T follicular helper cell (primary cell): ENCODE results near the gene CEP72.

Source experiments
- DNase-seq: peaks from one replicate; pipeline ENCODE4 v3.0.0-alpha.2; 2020; ENCODE audit warnings: low read depth

Gene CEP72

GRCh38 chr5:638501-639252 lies 26.5 kb downstream of the CEP72 start:
- DNase-seq = no peak

- DNase-seq = no peak
Observed at GRCh38 chr5:639253-639530, 27.1 kb downstream of the CEP72 start.

GRCh38 chr5:639584-640213 lies 27.6 kb downstream of the CEP72 start:
- DNase-seq = no peak

GRCh38 chr5:640461-641330 lies 28.6 kb downstream of the CEP72 start:
- DNase-seq = no peak

- no peak for DNase-seq
Observed at GRCh38 chr5:641331-641765, 29.2 kb downstream of the CEP72 start.

- DNase-seq = no peak
Observed at GRCh38 chr5:642481-642880, 30.3 kb downstream of the CEP72 start.

- no peak for DNase-seq
Observed at GRCh38 chr5:643351-643801, 31.2 kb downstream of the CEP72 start.

GRCh38 chr5:643811-644271 lies 31.7 kb downstream of the CEP72 start:
- DNase-seq = no peak

- DNase-seq = no peak
Observed at GRCh38 chr5:644509-644908, 32.4 kb downstream of the CEP72 start.

GRCh38 chr5:644971-645370 lies 32.8 kb downstream of the CEP72 start:
- no peak for DNase-seq

GRCh38 chr5:645421-645820 lies 33.3 kb downstream of the CEP72 start:
- no peak for DNase-seq

- no peak for DNase-seq
Observed at GRCh38 chr5:646396-647201, 34.5 kb downstream of the CEP72 start.

- no peak for DNase-seq
Observed at GRCh38 chr5:647311-647710, 35.2 kb downstream of the CEP72 start.

GRCh38 chr5:647727-648126 lies 35.6 kb downstream of the CEP72 start:
- no peak for DNase-seq

- DNase-seq = no peak
Observed at GRCh38 chr5:651296-652022, 39.3 kb downstream of the CEP72 start.

GRCh38 chr5:652023-652515 lies 39.9 kb downstream of the CEP72 start:
- no peak for DNase-seq

GRCh38 chr5:652773-653350 lies 40.7 kb downstream of the CEP72 start:
- DNase-seq = no peak

- no peak for DNase-seq
Observed at GRCh38 chr5:654071-654778, 42.1 kb downstream of the CEP72 start.

GRCh38 chr5:655406-655805 lies 43.3 kb downstream of the CEP72 start:
- DNase-seq = no peak

- DNase-seq = no peak
Observed at GRCh38 chr5:657570-657969, 45.4 kb downstream of the CEP72 start.
